IMR-90 (cell line): ENCODE results near the gene GGA2. TPM values are rescaled to one million over a fixed set of nuclear protein-coding genes. Genes with fewer than 3 reads are reported as not detected.

Experiments used
- ATAC-seq: fragments of 200-7000 bp; cut with Tn5 transposase; 2 replicates; pipeline ENCODE4 v1.9.1; 2020; ENCODE audit warnings: low read depth, mild to moderate bottlenecking, moderate library complexity
- BruUV-seq: library from RNA; stranded (reverse); fragments of 400-500 nt; replicated peaks from 2 replicates; lab custom pipeline; 2021; lab: Mats Ljungman, UMichigan
- CTCF ChIA-PET: fragments of 300-600 bp; formaldehyde crosslinking; extraction: SDS; loops from one replicate; lab custom pipeline; 2021; ENCODE audit warnings: antibody characterized with exemption; lab: Yijun Ruan, JAX
- POLR2A ChIA-PET: fragments of 300-600 bp; sonication (Branson Sonifier 250); formaldehyde crosslinking; loops from one replicate; lab custom pipeline; 2022; ENCODE audit warnings: antibody characterized with exemption; ENCODE audit not compliant: unreplicated experiment; lab: Charles Lee
- DNase-seq: peaks from one replicate; pipeline ENCODE4 v3.0.0; 2013
- H2AFZ ChIP-seq: replicated peaks from 2 replicates; pipeline ENCODE3; 2013; ENCODE audit warnings: low read length, mild to moderate bottlenecking; ENCODE audit not compliant: poor library complexity
- H2AK5ac ChIP-seq: 2 replicates; pipeline ENCODE4 v1.6.1; 2013; ENCODE audit warnings: low read depth, low read length, inconsistent platforms
- H2AK9ac ChIP-seq: replicated peaks from 2 replicates; pipeline ENCODE3; 2013; ENCODE audit warnings: mild to moderate bottlenecking, low read depth, low read length, moderate library complexity; ENCODE audit not compliant: poor library complexity
- H2BK120ac ChIP-seq: 2 replicates; pipeline ENCODE4 v1.6.1; 2013; ENCODE audit warnings: low read depth, low read length, inconsistent platforms
- H2BK15ac ChIP-seq: 3 replicates; pipeline ENCODE4 v1.6.1; 2013; ENCODE audit warnings: low read depth, low read length, inconsistent platforms
- H2BK20ac ChIP-seq: 2 replicates; pipeline ENCODE4 v1.6.1; 2013; ENCODE audit warnings: low read depth, mild to moderate bottlenecking, inconsistent platforms, low read length, moderate library complexity
- H2BK5ac ChIP-seq: 2 replicates; pipeline ENCODE4 v1.6.1; 2013; ENCODE audit warnings: mild to moderate bottlenecking, low read depth, low read length, inconsistent platforms; ENCODE audit not compliant: poor library complexity, severe bottlenecking
- H3K14ac ChIP-seq: replicated peaks from 2 replicates; pipeline ENCODE4 v1.6.1; 2013; ENCODE audit warnings: low read depth, low read length, inconsistent platforms
- H3K18ac ChIP-seq: 2 replicates; pipeline ENCODE4 v1.6.1; 2013; ENCODE audit warnings: low read depth, low read length, control low read depth
- H3K23ac ChIP-seq: 2 replicates; pipeline ENCODE4 v1.6.1; 2013; ENCODE audit warnings: low read depth, low read length, inconsistent platforms
- H3K27ac ChIP-seq: 2 replicates; pipeline ENCODE4 v1.5.1; 2013; ENCODE audit warnings: mild to moderate bottlenecking, control low read depth, low read length; ENCODE audit not compliant: insufficient read depth
- H3K27me3 ChIP-seq: 2 replicates; pipeline ENCODE4 v1.6.1; 2013; ENCODE audit warnings: low read length; ENCODE audit not compliant: control insufficient read depth, insufficient read depth
- H3K36me3 ChIP-seq: 2 replicates; pipeline ENCODE4 v1.6.1; 2013; ENCODE audit warnings: low read length, mixed read lengths; ENCODE audit not compliant: control insufficient read depth, insufficient read depth
- H3K4ac ChIP-seq: 2 replicates; pipeline ENCODE4 v1.6.1; 2013; ENCODE audit warnings: low read depth, low read length, inconsistent platforms
- H3K4me1 ChIP-seq: 2 replicates; pipeline ENCODE4 v1.6.1; 2013; ENCODE audit warnings: low read length, mixed read lengths; ENCODE audit not compliant: control insufficient read depth, insufficient read depth
- H3K4me2 ChIP-seq: 2 replicates; pipeline ENCODE4 v1.6.1; 2013; ENCODE audit warnings: low read depth, mild to moderate bottlenecking, control low read depth, low read length, moderate library complexity
- H3K4me3 ChIP-seq: 2 replicates; pipeline ENCODE4 v1.5.1; 2013; ENCODE audit warnings: low read depth, mild to moderate bottlenecking, control low read depth, low read length, moderate library complexity; ENCODE audit not compliant: insufficient read depth
- H3K56ac ChIP-seq: 2 replicates; pipeline ENCODE4 v1.6.1; 2013; ENCODE audit warnings: low read length, inconsistent platforms; ENCODE audit not compliant: insufficient read depth; ENCODE audit errors: extremely low read depth
- H3K79me1 ChIP-seq, 2 experiments: 2 replicates each; pipeline ENCODE4 v1.6.1; 2013; ENCODE audit warnings: low read length in 2 of 2, inconsistent platforms in 1 of 2, low read depth in 1 of 2
- H3K9ac ChIP-seq: 2 replicates; pipeline ENCODE4 v1.6.1; 2013; ENCODE audit warnings: low read depth, low read length, control low read depth
- H3K9me1 ChIP-seq: 2 replicates; pipeline ENCODE4 v1.6.1; 2013; ENCODE audit warnings: low read length, inconsistent platforms; ENCODE audit not compliant: insufficient read depth
- H3K9me3 ChIP-seq: 2 replicates; pipeline ENCODE4 v1.6.1; 2013; ENCODE audit warnings: low read length; ENCODE audit not compliant: control insufficient read depth, insufficient read depth
- H4K20me1 ChIP-seq: 2 replicates; pipeline ENCODE4 v1.6.1; 2013; ENCODE audit warnings: low read length, inconsistent platforms; ENCODE audit not compliant: insufficient read depth
- H4K5ac ChIP-seq: 2 replicates; pipeline ENCODE4 v1.6.1; 2013; ENCODE audit warnings: mild to moderate bottlenecking, low read depth, low read length, control low read depth
- H4K8ac ChIP-seq, 2 experiments: 2 replicates each; pipeline ENCODE4 v1.6.1; 2013; ENCODE audit warnings: low read depth in 2 of 2, low read length in 2 of 2, control low read depth in 1 of 2, inconsistent platforms in 1 of 2
- H4K91ac ChIP-seq: 2 replicates; pipeline ENCODE4 v1.6.1; 2013; ENCODE audit warnings: low read depth, low read length, inconsistent platforms; ENCODE audit not compliant: insufficient read depth
- BHLHE40 ChIP-seq: fragments of 150-350 bp; IDR thresholded peaks from 2 replicates; pipeline ENCODE4 v1.6.1; 2016; ENCODE audit warnings: mild to moderate bottlenecking, low read depth, low read length
- CEBPB ChIP-seq: IDR thresholded peaks from 2 replicates; pipeline ENCODE4 v1.6.1; 2012; ENCODE audit warnings: low read depth, low read length, improper control_type of control experiment
- MAFK ChIP-seq: IDR thresholded peaks from 2 replicates; pipeline ENCODE4 v1.6.1; 2012; ENCODE audit warnings: low read depth, low read length, improper control_type of control experiment
- MAZ ChIP-seq: IDR thresholded peaks from 2 replicates; pipeline ENCODE4 v1.6.1; 2012; ENCODE audit warnings: low read depth, mild to moderate bottlenecking, low read length, improper control_type of control experiment, moderate library complexity, borderline replicate concordance
- POLR2A ChIP-seq: IDR thresholded peaks from 2 replicates; pipeline ENCODE4 v1.6.1; 2012; ENCODE audit warnings: mild to moderate bottlenecking, low read depth, low read length
- RAD21 ChIP-seq: IDR thresholded peaks from 2 replicates; pipeline ENCODE4 v1.6.1; 2012; ENCODE audit warnings: low read length, improper control_type of control experiment
- SMC3 ChIP-seq: fragments of 150-350 bp; IDR thresholded peaks from 2 replicates; pipeline ENCODE4 v1.6.1; 2016; ENCODE audit warnings: low read depth, mild to moderate bottlenecking, antibody characterized with exemption, low read length, moderate library complexity
- WGBS, 2 experiments: methylation state at CpG; one replicate each; pipeline versions ENCODE4 v1.1.5 to v1.1.7; 2013; ENCODE audit warnings: missing lambda C conversion rate in 2 of 2; ENCODE audit not compliant: insufficient read length in 1 of 2; ENCODE audit errors: extremely low coverage in 2 of 2; 5-methylcytosine and 5-hydroxymethylcytosine counted together
- dilution Hi-C: fragments of 300-500 bp; cut with HindIII; formaldehyde crosslinking; loops from one replicate; pipeline ENCODE4 v1.14.3; 2018; ENCODE audit warnings: low sequenced_read_pairs; ENCODE audit not compliant: unreplicated experiment
- in situ Hi-C: fragments of 300-500 bp; cut with MboI; formaldehyde crosslinking; loops from 3 replicates; pipeline ENCODE4 v1.14.3; 2019; ENCODE audit warnings: low sequenced_read_pairs, inconsistent platforms, mixed read lengths
- intact Hi-C: fragments of 100-400 bp; cut with micrococcal nuclease; formaldehyde crosslinking; loops from 2 replicates; pipeline ENCODE4 v1.10.0; 2022
- polyA plus RNA-seq, 3 experiments: library from polyadenylated mRNA; depleted of rRNA; stranded (reverse); fragments of >200 nt; gene quantifications; 2 replicates each; pipeline ENCODE4 v1.2.3, GENCODE V29; 2012; ENCODE audit warnings: low replicate concordance in 1 of 3
- total RNA-seq: library from RNA; depleted of rRNA; stranded (reverse); fragments of >200 nt; gene quantifications from 2 replicates; pipeline ENCODE4 v1.2.3, GENCODE V29; 2012
- TF ChIP-seq, protein P1 (sequence below): fragments of 150-350 bp; IDR thresholded peaks from 2 replicates; pipeline ENCODE4 v1.6.1; 2017; ENCODE audit warnings: mild to moderate bottlenecking, antibody characterized with exemption, low read length, low read depth

Gene GGA2
- total and polyA plus RNA-seq, 2 of the 4 experiments (the other 2 are of a cell fraction): 16.5 to 30.1 TPM

DNA sequence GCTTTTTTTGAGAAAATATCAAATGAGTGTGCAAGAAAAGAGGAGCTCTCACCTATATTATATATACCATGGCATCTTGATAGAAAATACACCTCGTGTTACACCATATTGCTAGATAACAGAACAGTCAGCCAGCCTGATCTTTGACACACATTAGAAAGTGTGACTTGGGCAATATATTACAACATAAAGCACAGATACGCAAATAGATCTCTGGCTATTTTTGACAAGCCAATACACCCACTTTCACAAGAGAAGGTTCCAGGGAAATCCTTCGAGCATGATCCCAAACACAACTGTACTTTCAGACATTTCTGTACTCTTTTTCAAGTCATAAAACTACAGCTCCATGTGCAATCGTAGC, 9.4 kb downstream of the GGA2 start:
- ChIA-PET POLR2A (no interaction called here), CTCF (no interaction called here)
- H2AFZ ChIP-seq: no peak overlapping the region
- H2BK15ac ChIP-seq: no peak overlapping the region
- no peak for ATAC-seq
- H3K4me3 ChIP-seq: no peak overlapping the region
- H4K20me1 ChIP-seq: peaks cover 65% of the 10 kb centered on the region
- no peak overlapping the region for H3K4ac ChIP-seq
- no peak overlapping the region for H2BK20ac ChIP-seq
- no peak overlapping the region for H3K23ac ChIP-seq
- no peak overlapping the region for H4K5ac ChIP-seq
- peaks cover 11% of the 10 kb centered on the region for H3K4me1 ChIP-seq
- no peaks in the 10 kb centered on the region for H3K27me3 ChIP-seq
- H3K14ac ChIP-seq: no peak overlapping the region
- intact Hi-C loops: no loop called here
- DNase-seq: no peak
- H2AK9ac ChIP-seq: no peak overlapping the region
- WGBS, 2 experiments: no CpG with 5 or more reads among the region's 4 CpGs
- dilution Hi-C loops: no loop called here
- H2AK5ac ChIP-seq: no peak overlapping the region
- H2BK120ac ChIP-seq: no peak overlapping the region
- no peak overlapping the region for H4K91ac ChIP-seq
- no peak overlapping the region for H2BK5ac ChIP-seq
- no peak overlapping the region for H3K4me2 ChIP-seq
- no peak overlapping the region for H3K56ac ChIP-seq
- peaks cover 29 to 76% of the 10 kb centered on the region in 2 experiments for H3K79me1 ChIP-seq
- H3K9me3 ChIP-seq: no peaks in the 10 kb centered on the region
- no peak overlapping the region for H3K18ac ChIP-seq
- BruUV-seq: no TSS peak
- no peak overlapping the region for H3K27ac ChIP-seq
- peaks cover 16% of the 10 kb centered on the region for H3K9me1 ChIP-seq
- TF ChIP-seq MAZ (no peak), BHLHE40 (no peak), CEBPB (no peak), POLR2A (no peak), RAD21 (no peak), MAFK (no peak), SMC3 (no peak)
- TF ChIP-seq, protein P1, sequence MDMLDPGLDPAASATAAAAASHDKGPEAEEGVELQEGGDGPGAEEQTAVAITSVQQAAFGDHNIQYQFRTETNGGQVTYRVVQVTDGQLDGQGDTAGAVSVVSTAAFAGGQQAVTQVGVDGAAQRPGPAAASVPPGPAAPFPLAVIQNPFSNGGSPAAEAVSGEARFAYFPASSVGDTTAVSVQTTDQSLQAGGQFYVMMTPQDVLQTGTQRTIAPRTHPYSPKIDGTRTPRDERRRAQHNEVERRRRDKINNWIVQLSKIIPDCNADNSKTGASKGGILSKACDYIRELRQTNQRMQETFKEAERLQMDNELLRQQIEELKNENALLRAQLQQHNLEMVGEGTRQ: no peak
- no peak overlapping the region for H4K8ac ChIP-seq
- H3K36me3 ChIP-seq: peaks cover 2% of the 10 kb centered on the region; the same call in 1 of the 2 replicates
- in situ Hi-C loops: no loop called here
- H3K9ac ChIP-seq: no peak overlapping the region
